Lower leg skin (tissue), 4 donors: Measurements from ENCODE around the gene USP34. TPM values are rescaled to one million over a fixed set of nuclear protein-coding genes. Genes with fewer than 3 reads are reported as not detected.

Experiments used
- DNase-seq, 2 donors: peaks; one replicate each; pipeline ENCODE4 v3.0.0-alpha.2; 2019; ENCODE audit warnings: low spot score in 2 of 2
- H3K4me3 ChIP-seq: fragments of 200-600 bp; sonication (generic); 2 replicates; pipeline ENCODE4 v1.5.1; 2017; ENCODE audit warnings: mild to moderate bottlenecking, low read depth; ENCODE audit not compliant: poor library complexity, severe bottlenecking
- POLR2A ChIP-seq, 2 donors: fragments of 450-650 bp; IDR thresholded peaks; one replicate each; pipeline ENCODE4 v1.6.1; 2016 to 2017; ENCODE audit warnings: antibody characterized with exemption in 2 of 2, mild to moderate bottlenecking in 1 of 2, moderate library complexity in 1 of 2
- WGBS, 2 donors: methylation state at CpG; one replicate each; pipeline ENCODE4 v1.1.5; 2018; 5-methylcytosine and 5-hydroxymethylcytosine counted together
- intact Hi-C: fragments of 100-400 bp; cut with DNase I; formaldehyde crosslinking; loops from one replicate; pipeline ENCODE4 v1.15.0; 2023; ENCODE audit warnings: low total_unique reads
- total RNA-seq, 4 donors: library from RNA; depleted of rRNA; stranded (reverse); fragments of >200 nt; gene quantifications; one replicate each; pipeline ENCODE4 v1.1.0, GENCODE V29; 2016
- TF ChIP-seq, protein P1 (sequence below), 3 donors: fragments of 450-650 bp; IDR thresholded peaks; one replicate each; pipeline ENCODE4 v1.5.1; 2016; ENCODE audit warnings: antibody characterized with exemption in 3 of 3, mild to moderate bottlenecking in 3 of 3, moderate library complexity in 2 of 3

Gene USP34
- total RNA-seq, 4 donors from 2014 or later: 84.3 to 181 (median 98.1) TPM

DNA sequence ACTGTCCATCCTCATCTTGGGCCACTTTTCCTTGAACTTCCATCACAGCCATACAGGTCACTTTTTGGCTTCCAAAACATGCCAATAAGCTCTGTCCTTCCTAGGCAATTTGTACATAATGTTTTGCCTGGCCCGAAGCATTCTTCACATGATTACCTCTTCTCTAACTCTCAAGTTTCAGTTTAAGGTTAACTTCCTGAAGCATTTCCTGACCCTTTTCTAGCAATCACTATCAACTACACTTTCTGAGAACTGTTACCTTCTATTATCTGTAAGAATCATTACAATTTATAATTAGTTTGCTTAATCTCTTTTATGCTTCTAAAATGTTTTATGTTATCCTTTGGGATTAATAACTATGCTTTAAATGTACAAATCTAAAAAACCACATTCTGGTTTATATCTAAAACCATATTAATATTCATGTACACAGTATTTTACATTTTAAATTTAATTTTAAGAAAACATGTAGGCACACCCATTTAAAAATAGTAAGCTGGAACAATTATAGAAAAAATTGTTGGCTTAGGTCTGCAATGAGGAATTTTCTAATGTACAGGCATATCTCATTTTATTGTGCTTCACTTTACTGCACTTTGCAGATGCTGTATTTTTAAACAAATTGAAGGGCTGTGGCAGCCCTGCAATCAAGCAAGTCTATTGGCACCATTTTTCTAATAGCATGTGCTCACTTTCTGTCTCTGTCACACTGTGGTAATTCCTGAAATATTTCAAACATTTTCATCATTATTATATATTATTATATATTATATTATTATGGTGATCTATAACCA lies 232.5 kb downstream of the USP34 start:
- TF ChIP-seq, protein P1, sequence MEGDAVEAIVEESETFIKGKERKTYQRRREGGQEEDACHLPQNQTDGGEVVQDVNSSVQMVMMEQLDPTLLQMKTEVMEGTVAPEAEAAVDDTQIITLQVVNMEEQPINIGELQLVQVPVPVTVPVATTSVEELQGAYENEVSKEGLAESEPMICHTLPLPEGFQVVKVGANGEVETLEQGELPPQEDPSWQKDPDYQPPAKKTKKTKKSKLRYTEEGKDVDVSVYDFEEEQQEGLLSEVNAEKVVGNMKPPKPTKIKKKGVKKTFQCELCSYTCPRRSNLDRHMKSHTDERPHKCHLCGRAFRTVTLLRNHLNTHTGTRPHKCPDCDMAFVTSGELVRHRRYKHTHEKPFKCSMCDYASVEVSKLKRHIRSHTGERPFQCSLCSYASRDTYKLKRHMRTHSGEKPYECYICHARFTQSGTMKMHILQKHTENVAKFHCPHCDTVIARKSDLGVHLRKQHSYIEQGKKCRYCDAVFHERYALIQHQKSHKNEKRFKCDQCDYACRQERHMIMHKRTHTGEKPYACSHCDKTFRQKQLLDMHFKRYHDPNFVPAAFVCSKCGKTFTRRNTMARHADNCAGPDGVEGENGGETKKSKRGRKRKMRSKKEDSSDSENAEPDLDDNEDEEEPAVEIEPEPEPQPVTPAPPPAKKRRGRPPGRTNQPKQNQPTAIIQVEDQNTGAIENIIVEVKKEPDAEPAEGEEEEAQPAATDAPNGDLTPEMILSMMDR (IDR thresholded peaks at IDR 0.05): no peak
- no peak for TF ChIP-seq POLR2A (IDR thresholded peaks at IDR 0.05)
- no peak overlapping the region for H3K4me3 ChIP-seq
- intact Hi-C loops: no loop called here
- 78 to 84% methylated on average over 1 of the region's 1 CpG for WGBS, 2 donors
- no peak for DNase-seq

DNA sequence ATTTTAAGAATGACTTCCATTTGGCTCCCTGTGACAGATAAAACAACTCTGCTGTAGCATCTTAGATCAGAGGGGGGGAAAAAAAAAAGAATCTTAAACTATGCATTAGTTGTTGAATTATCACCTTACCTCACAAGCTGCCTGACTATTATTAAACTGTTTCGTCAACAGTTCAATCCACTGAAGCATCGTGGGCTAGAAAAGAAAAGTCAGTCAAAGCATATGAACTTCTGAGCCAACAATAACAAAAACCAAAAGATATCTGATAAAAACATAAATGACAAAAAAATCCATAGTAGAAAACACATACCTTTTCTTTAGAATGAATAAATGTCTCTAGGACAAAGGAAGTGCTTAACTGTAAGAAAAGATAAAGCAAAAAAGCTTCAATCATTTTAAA lies 235.2 kb downstream of the USP34 start:
- no peak for DNase-seq
- 86 to 89% methylated on average over 2 of the region's 2 CpGs for WGBS, 2 donors
- intact Hi-C loops: no loop called here
- H3K4me3 ChIP-seq: no peak overlapping the region
- TF ChIP-seq, protein P1 (IDR thresholded peaks at IDR 0.05): no peak
- TF ChIP-seq POLR2A (IDR thresholded peaks at IDR 0.05): no peak

- H3K4me3 ChIP-seq: no peak overlapping the region
- DNase-seq: no peak
Observed at GRCh38 chr2:61233581-61233980, 237.3 kb downstream of the USP34 start.

GRCh38 chr2:61229936-61230335 lies 241.0 kb downstream of the USP34 start:
- 98 to 100% methylated on average over 2 of the region's 2 CpGs for WGBS, 2 donors
- DNase-seq: no peak
- no peak overlapping the region for H3K4me3 ChIP-seq
- no peak for TF ChIP-seq POLR2A (IDR thresholded peaks at IDR 0.05)
- TF ChIP-seq, protein P1 (IDR thresholded peaks at IDR 0.05): no peak
- intact Hi-C loops: no loop called here

More at GRCh38 chr2:61233581-61233980, 237.3 kb downstream of the USP34 start:
- WGBS, 2 donors: 83 to 88% methylated on average over 1 of the region's 1 CpG
- TF ChIP-seq, protein P1 (IDR thresholded peaks at IDR 0.05): no peak
- TF ChIP-seq POLR2A (IDR thresholded peaks at IDR 0.05): no peak
- intact Hi-C loops: no loop called here

DNA sequence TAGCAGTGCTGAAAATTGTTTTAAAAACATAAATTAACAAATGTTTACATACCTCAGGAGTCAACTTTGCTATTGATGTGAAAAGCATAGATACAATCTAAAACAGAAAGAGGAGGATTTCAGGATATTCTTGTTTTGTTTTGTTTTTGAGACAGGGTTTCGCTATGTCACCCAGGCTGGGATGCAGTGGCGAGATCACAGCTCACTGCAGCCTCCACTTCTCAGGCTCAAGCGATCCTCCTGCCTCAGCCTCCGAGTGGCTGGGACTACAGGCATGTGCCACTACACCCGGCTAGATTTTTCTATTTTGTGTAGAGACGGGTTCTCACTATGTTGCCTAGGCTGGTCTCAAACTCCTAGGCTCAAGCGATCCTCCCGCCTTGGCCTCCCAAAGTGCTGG lies 248.3 kb downstream of the USP34 start:
- intact Hi-C loops: no loop called here
- WGBS, 2 donors: 98% methylated on average over 8 of the region's 8 CpGs
- TF ChIP-seq POLR2A (IDR thresholded peaks at IDR 0.05): no peak
- TF ChIP-seq, protein P1 (IDR thresholded peaks at IDR 0.05): no peak
- no peak overlapping the region for H3K4me3 ChIP-seq
- no peak for DNase-seq
